Measurements from ENCODE around the gene LSG1. TPM values are rescaled to one million over a fixed set of nuclear protein-coding genes. Genes with fewer than 3 reads are reported as not detected.
"Not testable (repeated sequence)": the region's sequence is repeated elsewhere in the genome, so short reads cannot be mapped to it uniquely, and the experiment has no call there.

The LSG1 gene
- polyA plus RNA-seq, 5 donors: 39.3 to 87.9 (median 45.6) TPM

DNA sequence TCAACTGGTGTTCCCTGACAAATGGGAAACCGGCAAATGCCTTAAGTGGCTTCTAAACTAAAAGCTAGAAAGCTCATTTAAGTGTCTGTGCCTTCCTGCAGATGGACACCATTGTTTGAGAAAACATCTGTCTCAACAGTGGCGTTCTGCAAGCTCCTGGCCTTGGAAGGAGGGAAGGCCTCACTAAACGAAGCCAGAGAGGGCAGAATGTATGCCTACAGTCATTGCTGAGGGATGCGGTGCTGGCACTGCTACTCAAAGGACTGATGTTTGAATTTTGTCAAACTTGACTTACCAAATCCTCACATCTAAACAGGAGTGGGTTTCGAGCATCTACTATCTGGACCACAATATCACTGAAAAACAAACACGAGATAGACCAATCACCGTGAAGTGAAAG is 12.2 kb downstream of the LSG1 start:
- DNase-seq: no peak

DNA sequence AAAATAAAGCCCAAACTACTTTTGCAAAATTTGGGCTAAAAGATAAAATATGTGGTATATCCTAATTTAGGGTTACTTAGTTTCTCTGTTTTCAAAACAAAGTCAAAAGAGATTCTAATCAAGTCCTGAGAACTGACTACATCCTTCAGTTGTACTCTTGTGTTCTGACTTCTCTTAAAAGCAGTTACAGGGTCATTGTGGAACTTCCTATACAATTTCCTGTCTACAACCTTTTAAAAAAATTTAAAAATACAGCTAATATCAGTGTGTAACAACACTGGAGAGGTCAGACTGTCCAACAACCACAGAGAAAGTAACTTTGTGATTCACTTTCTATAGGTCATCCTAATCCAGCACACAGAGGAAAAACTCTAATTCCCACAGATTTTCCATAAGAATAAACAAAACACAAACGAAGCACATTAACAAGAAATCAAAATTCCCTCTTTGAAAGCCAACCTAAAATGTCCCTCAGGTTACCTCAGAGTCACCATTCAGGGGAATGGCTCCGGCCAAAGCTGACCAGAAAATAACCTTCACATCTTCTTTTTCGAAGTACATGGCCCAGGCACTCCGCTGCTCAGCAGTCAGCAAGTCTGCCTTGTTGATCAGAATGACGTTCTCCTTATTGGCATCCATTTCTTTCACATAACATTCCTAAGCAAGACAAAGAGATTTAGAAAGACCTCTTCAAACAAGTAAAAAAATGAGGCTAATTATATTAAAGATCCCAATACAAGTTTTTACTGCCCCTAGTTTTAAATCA is 13.3 kb downstream of the LSG1 start:
- DNase-seq: no peak

DNA sequence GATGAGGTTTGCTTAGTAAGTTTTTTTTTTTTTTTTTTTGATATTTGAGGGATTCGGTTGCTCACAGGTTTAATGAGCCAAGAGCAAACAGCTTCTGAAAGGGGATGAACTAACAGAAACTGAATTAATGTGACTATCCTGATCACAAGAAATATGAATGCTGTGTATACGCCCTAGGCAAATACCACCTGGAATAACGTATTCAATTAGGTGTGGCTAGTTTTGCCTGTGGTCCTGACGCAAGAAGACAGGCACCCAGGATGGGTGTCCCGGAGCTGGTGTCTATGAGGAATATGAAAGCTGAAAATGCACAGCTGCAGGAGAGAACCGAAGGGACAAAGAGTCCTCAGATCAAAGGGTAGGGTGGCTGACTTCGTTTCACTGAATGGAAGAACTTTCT is 14.6 kb downstream of the LSG1 start:
- no peak for DNase-seq

DNA sequence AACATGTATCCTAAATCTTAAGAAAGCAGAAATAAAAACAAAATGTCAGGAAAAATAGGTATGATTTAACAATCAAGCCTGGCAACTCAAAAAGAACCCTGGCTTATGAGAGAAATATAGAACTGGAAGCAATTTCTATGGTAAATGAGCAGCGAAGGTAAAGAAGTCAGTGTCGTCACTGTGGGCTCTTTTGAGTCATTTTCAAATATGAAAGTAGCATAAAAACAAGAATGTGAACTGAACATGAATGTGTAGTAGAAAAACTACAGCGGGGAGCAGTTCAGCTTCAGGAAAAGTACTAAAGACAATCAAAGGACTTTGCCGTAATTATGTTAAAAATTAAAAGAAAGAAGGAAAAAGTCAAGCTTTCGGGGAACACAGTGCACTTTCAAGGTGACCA is 17.5 kb downstream of the LSG1 start:
- no peak for DNase-seq

DNA sequence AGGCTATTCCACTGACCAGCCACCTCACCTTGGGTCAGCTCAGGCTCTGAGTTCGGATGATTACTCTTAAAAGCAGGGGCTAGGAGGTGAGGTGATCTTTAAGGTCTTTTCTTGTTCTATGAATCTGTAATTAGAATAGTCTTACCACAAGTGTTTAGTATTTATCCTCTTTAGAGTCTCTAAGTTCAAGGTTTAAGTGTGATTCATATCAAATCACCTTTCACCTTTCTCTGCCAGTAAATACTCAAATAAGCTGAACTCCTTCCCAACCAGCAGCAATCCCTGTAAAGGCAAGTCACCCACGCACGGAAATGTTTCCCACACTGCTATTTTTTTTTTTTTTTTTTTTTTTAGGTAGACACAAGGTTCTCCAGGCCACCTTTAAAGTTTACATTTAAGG is 24.2 kb downstream of the LSG1 start:
- no peak for DNase-seq

DNA sequence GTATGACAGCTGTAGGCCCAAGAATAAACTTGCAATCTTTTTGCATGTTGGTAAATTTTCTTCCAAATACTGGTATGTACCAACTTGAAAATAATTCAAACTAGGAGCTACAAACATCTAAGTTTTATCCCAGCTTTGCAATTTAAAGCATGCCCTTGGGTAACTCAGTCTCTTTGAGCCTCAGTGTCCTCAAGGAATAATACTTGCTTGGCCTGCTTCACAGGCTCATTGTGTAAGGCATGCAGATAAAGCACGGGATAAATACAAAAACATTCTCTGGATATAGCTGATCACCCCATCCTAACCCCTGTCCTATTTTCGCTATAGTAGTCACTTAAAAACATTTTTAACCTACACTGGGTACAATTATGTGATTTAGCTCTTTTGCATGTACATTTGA is 29.2 kb downstream of the LSG1 start:
- DNase-seq: no peak

DNA sequence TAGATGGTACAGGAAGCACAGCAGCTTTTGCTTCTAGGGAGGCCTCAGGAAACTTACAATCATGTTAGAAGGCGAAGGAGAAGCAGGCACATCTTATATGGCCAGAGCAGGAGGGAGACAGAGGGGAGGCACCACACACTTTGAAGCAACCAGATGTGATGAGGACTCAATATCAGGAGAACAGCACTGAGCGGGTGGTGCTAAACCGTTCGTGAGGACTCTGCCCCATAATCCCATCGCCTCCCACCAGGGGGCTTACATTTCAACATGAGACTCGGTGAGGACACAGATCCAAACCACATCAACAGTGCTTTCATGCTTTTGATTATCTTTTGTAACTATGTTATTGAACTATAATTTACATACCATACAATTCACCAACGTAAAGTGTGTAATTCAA is 31.2 kb downstream of the LSG1 start:
- no peak for DNase-seq

DNA sequence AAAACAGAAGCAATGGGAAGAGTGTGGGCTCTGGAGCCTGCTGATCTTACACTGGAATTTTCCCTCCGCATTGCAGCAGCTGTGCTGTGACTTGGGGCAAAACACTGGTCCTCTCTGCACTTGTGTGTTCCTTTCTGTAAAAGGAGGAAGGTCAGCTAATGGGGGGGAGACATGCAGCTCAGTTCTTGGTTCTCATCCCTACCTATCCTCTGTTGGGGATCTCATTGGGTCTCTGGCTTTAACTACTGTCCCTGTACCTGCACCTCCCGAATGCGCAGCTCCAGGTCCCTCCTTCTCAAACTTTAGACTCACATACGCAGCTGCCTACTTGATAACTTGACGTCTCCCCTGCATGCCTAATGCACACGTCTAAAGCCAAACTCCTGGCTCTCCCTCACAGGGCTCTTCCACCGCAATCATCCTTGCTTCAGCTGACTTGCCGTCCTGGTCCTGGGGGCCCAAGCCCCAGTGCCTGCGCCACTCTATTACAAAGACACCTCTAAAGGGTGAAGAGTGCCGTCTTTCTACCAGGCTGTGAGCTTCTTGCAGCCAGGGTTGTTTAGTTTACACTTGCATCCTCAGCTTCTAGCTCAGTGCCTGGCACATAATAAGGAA is 32.9 kb downstream of the LSG1 start:
- DNase-seq: no peak

DNA sequence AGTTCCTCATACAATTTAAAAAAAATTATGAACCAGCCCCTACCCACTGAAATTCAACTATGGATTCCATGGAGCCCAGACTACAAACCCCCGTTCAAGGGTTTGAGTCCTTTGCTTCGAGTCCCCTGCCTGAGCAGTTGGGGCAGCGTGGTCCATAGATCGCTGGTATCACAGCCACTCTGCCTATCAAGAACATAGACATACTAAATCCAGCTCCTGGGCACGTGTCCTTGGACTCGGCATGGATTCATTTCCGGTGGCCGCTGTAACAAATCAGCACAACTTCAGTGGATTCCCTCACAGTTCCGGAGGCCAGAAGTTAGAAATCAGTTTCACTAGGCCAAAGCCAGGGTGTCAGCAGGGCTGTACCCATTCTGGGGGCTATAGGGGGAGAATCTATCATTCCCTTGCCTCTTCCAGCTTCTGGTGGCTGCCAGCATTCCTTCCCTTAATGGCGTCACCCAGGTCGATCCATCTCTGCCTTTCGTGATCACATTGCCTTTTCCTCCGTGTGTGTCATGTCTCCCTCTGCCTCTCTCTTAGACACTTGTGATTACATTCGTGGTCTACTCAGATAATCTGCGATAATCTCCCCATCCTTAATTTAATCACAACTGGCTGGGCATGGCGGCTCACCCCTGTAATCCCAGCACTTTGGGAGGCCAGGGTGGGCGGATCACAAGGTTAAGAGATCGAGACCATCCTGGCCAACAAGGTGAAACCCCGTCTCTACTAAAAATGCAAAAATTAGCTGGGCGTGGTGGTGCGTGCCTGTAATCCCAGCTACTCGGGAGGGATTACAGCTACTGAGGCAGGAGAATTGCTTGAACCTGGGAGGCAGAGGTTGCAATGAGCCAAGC is 34.2 kb downstream of the LSG1 start:
- DNase-seq: no peak

DNA sequence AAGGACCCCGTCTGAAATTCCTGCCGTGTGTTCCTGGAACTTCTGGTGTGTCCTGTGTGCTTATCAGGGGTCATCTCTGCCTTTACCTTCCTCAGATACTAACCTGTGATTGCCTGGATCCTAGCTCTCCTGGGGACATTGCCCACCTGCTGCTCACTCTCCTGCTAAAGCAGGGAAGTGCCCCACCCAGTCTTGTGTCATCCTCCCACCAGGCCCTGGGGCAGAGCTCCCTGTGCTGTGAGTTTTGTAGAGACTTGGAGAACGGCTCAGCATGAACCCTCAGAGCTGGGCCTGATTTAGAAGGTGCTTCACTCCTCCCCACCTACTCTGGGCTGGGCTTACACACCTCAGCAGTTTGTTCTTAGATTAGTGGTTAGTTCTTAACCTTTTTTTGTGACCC is 34.9 kb downstream of the LSG1 start:
- no peak for DNase-seq

DNA sequence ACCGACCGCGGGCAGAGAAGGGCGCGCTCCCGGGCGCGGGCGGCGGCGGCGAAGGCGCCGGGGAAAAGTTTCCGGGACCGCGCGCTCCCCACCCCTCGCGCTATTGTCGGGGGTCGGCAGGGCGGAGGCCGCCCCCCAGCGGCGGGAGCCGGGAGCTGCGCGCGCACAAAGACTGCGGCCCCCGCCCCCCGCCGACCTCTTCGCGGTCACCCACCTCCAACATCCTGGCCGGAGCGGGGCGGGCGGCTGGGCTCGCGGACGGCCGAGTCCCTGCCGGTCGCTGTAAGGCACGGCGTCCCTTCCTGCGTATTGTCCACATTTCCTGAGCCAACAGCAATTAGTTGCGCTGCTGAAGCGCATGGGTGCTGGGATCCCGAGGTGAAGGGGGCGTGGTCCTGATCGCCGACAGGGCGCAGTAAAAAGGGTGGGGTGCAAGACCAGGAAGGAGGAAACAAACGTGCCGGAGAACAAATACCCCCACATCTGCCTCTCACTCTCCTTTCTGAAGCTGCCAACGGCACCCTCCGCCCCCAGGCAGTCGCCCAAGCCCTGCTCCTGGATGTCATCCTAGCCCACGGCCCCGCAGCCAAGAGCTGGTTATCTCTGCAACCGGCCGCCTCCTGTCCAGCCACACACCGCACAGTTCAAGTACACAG is 38.5 kb downstream of the LSG1 start, which contains the start of gene TMEM44:
TSS of gene TMEM44 (minus strand) at position 71 of the 656 bp plus-strand sequence. CDS start 204 bp downstream, outside the sequence.
- peak; percentile 74 to 81 for DNase-seq

DNA sequence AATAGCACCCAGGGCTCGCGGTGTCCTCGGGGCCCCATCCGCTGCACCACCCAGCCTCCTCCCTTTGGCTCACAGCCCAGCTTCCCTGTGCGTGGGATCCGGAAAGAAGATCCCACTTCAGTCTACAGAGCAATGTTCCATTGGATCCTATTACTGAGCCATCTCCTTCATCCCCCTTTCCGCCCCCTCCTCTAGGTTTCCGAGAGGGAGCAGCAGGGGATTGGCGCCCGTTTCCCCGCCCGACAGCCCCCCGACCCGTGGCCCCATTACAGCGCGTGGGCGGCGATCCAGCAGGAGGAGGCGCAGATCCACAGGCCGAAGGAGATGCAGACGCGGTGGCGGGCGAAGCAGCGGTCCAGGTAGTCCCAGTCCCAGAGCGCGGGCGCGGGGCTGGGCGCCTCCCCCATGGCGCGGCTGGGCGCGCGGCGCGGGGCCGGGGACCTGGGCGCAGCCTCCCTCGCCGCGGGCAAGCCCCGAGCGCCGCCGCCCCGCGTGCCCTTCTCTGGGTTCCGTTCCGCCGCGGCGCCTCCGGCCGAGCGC is 39.1 kb downstream of the LSG1 start:
- DNase-seq: peak; percentile 27 to 31

DNA sequence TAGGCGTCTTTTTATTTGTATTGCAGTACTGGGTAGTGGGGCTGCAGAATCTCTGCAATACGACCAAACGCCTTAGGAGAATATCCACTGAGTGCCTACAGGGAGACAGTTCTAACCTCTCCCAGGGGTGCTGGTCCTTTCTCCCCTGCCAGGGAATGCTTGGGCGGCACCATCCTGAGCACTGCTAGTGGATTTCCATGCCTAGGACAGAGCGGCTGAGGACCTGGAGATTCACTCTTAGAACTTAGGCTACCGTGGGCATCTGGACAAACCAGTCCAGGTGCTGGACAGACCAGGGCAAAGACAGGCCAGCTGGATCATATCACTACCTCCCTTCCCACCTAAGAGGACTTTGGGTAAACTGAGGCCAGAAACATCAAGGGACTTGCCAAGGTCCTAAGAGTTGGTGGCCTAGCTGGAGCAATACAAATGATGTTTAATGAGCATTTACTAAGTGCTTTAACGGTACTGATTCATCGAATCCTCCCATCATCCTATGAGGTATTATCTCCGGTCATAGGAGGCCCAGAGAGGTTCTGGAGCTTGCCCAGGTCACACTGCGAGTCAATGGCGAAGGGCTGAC is 39.7 kb downstream of the LSG1 start:
- DNase-seq: no peak

DNA sequence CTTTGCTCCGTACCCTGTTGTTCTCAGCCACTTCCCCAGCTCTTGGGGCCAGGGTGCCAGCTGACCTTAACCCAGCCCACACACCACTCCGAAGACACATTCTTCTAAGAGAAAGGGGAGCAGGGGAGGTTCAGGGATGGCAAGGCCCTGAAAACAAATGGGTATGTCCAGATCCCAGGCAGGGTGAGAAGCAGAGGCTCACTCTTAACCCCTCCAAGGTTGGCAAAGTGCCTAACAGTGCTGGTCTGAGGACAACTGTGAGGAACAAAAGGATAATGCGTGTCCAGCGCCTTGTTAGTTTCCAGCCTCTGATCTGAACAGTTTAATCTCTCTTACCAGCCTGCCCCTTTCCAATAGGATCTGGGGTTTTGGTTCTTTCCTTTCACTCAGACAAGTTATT is 40.3 kb downstream of the LSG1 start:
- no peak for DNase-seq

DNA sequence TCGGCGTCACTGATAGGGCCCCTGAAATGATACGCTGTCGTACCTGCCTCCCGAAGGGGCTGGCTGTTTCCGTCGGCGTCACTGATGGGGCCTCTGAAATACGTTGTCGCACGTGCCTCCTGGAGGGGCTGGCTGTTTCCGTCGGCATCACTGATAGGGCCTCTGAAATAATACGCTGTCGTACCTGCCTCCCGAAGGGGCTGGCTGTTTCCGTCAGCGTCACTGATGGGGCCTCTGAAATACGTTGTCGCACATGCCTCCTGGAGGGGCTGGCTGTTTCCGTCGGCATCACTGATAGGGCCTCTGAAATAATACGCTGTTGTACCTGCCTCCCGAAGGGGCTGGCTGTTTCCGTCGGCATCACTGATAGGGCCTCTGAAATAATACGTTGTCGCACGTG is 41.3 kb downstream of the LSG1 start:
- DNase-seq: not testable (repeated sequence)

DNA sequence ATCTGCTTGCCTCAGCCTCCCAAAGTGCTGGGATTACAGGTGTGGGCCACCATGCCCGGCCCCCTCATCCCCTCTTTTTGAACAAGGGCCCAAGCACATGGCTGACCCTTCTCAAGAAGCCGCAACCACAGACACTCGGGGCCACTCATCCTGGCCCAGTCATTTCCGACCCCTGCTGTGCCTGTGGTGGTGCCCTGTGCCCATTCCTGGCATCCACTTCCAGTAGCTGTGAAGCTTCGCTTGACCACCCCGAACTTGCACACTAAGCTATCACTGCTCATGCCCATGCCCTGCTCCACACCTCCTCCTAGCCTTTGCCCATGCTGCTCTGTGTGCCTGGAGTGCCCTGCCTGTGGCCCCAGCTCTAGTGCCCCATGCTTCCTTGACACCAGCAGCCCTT is 47.0 kb downstream of the LSG1 start:
- no peak for DNase-seq

DNA sequence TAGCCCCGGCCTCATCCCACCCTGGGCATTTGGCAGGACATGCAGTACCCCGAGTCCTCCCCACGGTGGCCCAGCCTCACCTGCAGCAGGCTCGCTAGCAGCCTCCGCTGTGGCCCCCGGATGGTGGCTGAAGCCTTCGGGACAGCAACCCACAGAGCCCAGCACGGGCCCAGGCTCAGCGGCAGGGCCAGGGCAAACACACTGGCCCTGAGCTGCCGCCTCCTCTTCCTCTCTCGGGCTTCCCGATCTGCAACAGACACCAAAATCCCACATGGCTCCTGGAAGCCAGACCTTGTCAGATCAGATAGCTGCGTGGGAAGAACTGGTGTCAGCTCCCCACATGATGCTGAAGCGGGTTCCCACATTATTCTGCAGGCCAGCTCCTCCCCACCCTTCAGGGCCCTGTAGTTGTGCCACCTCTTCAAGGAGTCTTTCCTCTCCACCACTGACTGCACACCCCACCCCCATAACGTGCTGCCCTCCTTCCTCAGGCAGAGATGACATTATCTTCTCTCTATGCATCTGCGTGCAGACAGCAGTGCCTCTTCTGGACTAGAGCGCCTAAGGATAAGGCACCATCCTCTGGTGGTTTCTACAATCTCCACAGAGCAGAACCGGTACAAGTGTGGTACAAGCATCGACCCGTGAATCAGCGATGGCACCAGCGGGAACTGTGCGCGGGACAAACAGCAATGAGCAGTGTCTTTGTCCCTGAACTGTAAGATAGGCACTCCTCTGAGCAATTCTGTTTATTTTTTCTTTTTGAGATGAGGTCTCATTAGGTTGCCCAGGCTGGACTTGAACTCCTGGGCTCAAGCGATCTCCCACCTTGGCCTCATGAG is 48.3 kb downstream of the LSG1 start:
- no peak for DNase-seq

DNA sequence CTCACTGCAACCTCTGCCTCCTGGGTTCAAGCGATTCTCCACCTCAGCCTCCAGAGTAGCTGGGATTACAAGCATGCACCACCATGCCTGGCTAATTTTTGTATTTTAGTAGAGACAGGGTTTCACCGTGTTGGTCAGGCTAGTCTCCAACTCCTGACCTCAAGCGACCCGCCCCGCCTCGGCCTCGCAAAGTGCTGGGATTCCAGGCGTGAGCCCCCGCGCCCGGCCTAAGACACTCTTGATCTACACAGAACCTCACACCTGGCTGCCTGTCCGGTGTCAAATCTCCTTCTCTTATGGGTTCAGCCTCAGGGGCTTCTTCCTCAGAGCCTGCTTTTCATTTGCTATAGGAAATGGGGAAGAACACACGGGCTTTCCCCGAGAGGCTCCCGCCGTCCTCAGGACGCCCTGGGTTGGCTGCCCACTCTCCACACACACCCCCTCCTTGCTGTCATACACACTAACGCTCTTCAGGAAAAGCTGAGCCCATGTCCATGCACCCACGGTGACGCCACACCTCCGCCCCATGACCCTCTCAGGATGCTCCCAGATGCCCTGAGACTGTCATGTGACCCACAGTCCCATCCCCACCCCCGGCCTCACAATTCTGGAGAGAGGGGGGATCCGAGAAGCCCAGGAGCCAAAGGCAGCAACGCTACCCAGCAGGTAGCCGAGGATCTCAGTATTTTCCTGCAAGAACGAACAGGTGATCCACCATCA is 49.2 kb downstream of the LSG1 start:
- no peak for DNase-seq

DNA sequence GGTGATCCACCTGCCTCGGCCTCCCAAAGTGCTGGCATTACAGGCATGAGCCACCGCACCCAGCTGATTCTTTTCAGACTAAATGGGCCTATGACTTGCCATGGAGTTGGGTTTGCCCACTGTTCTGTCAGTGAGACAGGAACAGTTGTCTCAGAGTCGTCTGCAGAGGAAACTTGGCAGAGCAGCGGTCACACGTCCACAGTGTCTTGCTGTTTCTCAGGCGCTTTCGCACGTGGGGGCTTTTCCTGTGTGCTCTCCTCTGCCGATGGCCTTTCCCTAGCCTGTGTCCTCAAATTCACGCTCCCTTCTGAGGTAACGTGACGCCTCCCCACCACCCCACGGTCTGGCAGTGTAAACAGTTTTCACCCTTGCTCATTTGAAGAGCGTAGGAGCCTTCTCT is 50.0 kb downstream of the LSG1 start:
- no peak for DNase-seq

DNA sequence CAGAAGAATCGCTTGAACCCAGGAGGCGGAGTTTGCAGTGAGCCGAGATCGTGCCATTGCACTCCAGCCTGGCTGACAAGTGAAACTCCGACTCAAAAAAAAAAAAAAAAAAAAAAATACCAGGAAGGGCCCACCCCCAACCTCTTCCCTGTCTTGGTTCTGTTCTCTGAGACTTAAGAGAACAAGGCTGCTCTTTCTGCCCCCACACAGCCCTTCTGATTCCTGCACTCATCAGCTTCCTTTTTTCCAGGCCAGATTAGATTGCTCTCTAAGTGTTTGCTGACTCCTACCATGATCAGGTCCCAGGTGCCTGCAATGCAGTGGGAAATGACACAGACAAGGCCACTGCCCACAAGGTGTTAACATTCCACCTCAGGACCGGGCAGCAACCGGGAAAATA is 51.8 kb downstream of the LSG1 start:
- DNase-seq: no peak

Measured in right lung (tissue), 5 donors.